Measurements from ENCODE around the gene HS3ST6.

DNA sequence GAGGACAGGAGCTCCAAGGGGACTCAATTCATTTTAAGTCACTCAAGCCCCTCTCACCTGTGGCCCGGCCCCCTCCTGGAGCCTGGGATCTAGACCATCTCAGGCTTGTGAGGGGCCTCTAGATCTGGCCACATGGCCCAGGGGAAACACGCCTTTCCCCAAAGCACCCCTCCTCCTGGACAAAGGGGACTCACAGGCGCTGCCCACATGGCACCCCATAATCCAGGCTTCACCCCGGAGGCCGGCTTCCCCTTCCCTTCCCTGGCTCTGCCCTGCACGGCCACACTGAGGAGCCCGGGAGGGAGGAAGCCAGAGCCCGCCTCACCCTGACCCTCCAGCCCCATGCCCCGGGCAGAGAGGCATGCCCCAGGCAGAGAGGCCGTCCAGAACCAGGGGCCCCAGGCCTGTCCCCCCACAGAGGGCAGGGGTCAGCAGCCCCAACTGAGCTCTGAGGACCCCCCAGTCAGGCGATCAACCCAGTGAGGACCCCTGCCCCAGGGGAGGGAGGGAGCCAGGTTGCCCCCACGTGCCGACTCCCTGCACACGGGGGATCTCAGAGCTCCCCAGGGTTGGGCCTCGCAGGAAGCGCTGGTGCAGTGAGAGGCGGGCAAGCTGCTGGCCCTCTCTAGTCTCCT, 10.9 kb downstream of the HS3ST6 start:
- TF ChIP-seq, protein P1, sequence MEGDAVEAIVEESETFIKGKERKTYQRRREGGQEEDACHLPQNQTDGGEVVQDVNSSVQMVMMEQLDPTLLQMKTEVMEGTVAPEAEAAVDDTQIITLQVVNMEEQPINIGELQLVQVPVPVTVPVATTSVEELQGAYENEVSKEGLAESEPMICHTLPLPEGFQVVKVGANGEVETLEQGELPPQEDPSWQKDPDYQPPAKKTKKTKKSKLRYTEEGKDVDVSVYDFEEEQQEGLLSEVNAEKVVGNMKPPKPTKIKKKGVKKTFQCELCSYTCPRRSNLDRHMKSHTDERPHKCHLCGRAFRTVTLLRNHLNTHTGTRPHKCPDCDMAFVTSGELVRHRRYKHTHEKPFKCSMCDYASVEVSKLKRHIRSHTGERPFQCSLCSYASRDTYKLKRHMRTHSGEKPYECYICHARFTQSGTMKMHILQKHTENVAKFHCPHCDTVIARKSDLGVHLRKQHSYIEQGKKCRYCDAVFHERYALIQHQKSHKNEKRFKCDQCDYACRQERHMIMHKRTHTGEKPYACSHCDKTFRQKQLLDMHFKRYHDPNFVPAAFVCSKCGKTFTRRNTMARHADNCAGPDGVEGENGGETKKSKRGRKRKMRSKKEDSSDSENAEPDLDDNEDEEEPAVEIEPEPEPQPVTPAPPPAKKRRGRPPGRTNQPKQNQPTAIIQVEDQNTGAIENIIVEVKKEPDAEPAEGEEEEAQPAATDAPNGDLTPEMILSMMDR (IDR thresholded peaks at IDR 0.05) = no peak
- no peak for TF ChIP-seq POLR2A (IDR thresholded peaks at IDR 0.05)

Data from esophagus squamous epithelium (tissue), 4 donors.